HepG2 (cell line): ENCODE data around the gene OPN3. TPM values are rescaled to one million over a fixed set of nuclear protein-coding genes. Genes with fewer than 3 reads are reported as not detected.

Experiments used
- ARNT2 ChIP-seq: sonication (generic); formaldehyde crosslinking; IDR thresholded peaks from 2 replicates; pipeline ENCODE4 v1.8.0; 2022; ENCODE audit warnings: mild to moderate bottlenecking, low read depth, missing genetic modification reagents, moderate library complexity
- DBP ChIP-seq: sonication (generic); formaldehyde crosslinking; IDR thresholded peaks from 2 replicates; pipeline ENCODE4 v1.4.0; 2020; ENCODE audit warnings: missing genetic modification reagents; ENCODE audit errors: not compliant biosample characterization
- DMAP1 ChIP-seq: IDR thresholded peaks from 2 replicates; pipeline ENCODE4 v1.6.1; 2016
- ESRRA ChIP-seq: sonication (generic); formaldehyde crosslinking; IDR thresholded peaks from 2 replicates; pipeline ENCODE4 v1.5.1; 2020; ENCODE audit warnings: mild to moderate bottlenecking, low read depth, missing genetic modification reagents
- HMGXB4 ChIP-seq, 2 experiments: sonication (generic) in 1 of 2; formaldehyde crosslinking in 1 of 2; IDR thresholded peaks; 2 replicates each; pipeline versions ENCODE4 v1.4.0 to v1.6.1; 2018 to 2020; ENCODE audit warnings: missing genetic modification reagents in 2 of 2, borderline replicate concordance in 1 of 2, low read depth in 1 of 2, mild to moderate bottlenecking in 1 of 2, missing biosample characterization in 1 of 2
- KDM3A ChIP-seq: IDR thresholded peaks from 2 replicates; pipeline ENCODE4 v1.6.1; 2018; ENCODE audit warnings: low read depth, missing compliant biosample characterization
- PAXIP1 ChIP-seq: sonication (generic); formaldehyde crosslinking; conservative IDR thresholded peaks from 2 replicates; pipeline ENCODE4 v1.4.0; 2020; ENCODE audit warnings: mild to moderate bottlenecking, missing genetic modification reagents, moderate library complexity
- SKIL ChIP-seq: sonication (generic); formaldehyde crosslinking; IDR thresholded peaks from 2 replicates; pipeline ENCODE4 v1.8.0; 2022; ENCODE audit warnings: missing genetic modification reagents, mild to moderate bottlenecking, moderate library complexity, borderline replicate concordance
- TRIM24 ChIP-seq: sonication (generic); formaldehyde crosslinking; IDR thresholded peaks from 2 replicates; pipeline ENCODE4 v1.8.0; 2022; ENCODE audit warnings: mild to moderate bottlenecking, missing genetic modification reagents
- ZHX1 ChIP-seq: sonication (generic); formaldehyde crosslinking; IDR thresholded peaks from 2 replicates; pipeline ENCODE4 v1.8.1; 2022; ENCODE audit warnings: low read depth, mild to moderate bottlenecking, missing genetic modification reagents
- ZMAT3 ChIP-seq: sonication (generic); formaldehyde crosslinking; conservative IDR thresholded peaks from 2 replicates; pipeline ENCODE4 v1.7.0; 2021; ENCODE audit warnings: missing genetic modification reagents
- ZNF747 ChIP-seq: sonication (generic); formaldehyde crosslinking; IDR thresholded peaks from 2 replicates; pipeline ENCODE4 v1.8.1; 2023; ENCODE audit warnings: missing genetic modification reagents, mild to moderate bottlenecking, borderline replicate concordance
- ZNF83 ChIP-seq: sonication (generic); formaldehyde crosslinking; IDR thresholded peaks from 2 replicates; pipeline ENCODE4 v1.4.0; 2020; ENCODE audit warnings: missing genetic modification reagents, mild to moderate bottlenecking, borderline replicate concordance
- polyA plus RNA-seq, 8 experiments: library from polyadenylated mRNA; depleted of rRNA in 3 of 8; stranded (reverse) in 7 of 8; unstranded in 1 of 8; fragments of >200 nt; fragmentation: Illumina TruSeq in 4 of 8; extraction: Trizol in 4 of 8; gene quantifications; 2 replicates each; pipeline versions ENCODE4 v1.2.1 to v1.2.3, GENCODE V29; 2011 to 2016; ENCODE audit warnings: low read depth in 4 of 8, missing spikeins in 1 of 8, mixed read lengths in 1 of 8; ENCODE audit not compliant: insufficient read depth in 1 of 8
- total RNA-seq, 5 experiments: library from RNA; depleted of rRNA; stranded (reverse); fragments of >200 nt; fragmentation: Illumina TruSeq; extraction: Trizol; gene quantifications; 2 replicates each; pipeline ENCODE4 v1.2.3, GENCODE V29; 2016; ENCODE audit warnings: low read depth in 1 of 5

Gene OPN3
- total and polyA plus RNA-seq, 2 of the 13 experiments (the other 11 are each of a cell fraction or from before 2014, with no cell fraction given): 17.4 to 23.0 TPM

GRCh38 chr1:241596633-241597032 is 43.5 kb downstream of the OPN3 start (continued):
- TF ChIP-seq HMGXB4 (CRISPR knock-in tag; IDR thresholded peaks at IDR 0.05; ENCODE audit: borderline replicate concordance in 1 of 2, low read depth in 1 of 2) (no peak), ESRRA (CRISPR knock-in tag) (no peak), ZNF83 (no peak), TRIM24 (CRISPR knock-in tag) (no peak), ZMAT3 (no peak), DMAP1 (no peak), PAXIP1 (no peak), ZHX1 (CRISPR knock-in tag) (no peak), ZNF747 (no peak), KDM3A (CRISPR knock-in tag) (no peak), ARNT2 (CRISPR knock-in tag) (no peak), DBP (CRISPR knock-in tag) (no peak), SKIL (CRISPR knock-in tag) (no peak)
